Measurements from ENCODE around the gene WDTC1.

GRCh38 chr1:27331922-27332321 is 97.5 kb downstream of the WDTC1 start:
- no peak for TF ChIP-seq POLR2A (IDR thresholded peaks at IDR 0.05)
- TF ChIP-seq, protein P1, sequence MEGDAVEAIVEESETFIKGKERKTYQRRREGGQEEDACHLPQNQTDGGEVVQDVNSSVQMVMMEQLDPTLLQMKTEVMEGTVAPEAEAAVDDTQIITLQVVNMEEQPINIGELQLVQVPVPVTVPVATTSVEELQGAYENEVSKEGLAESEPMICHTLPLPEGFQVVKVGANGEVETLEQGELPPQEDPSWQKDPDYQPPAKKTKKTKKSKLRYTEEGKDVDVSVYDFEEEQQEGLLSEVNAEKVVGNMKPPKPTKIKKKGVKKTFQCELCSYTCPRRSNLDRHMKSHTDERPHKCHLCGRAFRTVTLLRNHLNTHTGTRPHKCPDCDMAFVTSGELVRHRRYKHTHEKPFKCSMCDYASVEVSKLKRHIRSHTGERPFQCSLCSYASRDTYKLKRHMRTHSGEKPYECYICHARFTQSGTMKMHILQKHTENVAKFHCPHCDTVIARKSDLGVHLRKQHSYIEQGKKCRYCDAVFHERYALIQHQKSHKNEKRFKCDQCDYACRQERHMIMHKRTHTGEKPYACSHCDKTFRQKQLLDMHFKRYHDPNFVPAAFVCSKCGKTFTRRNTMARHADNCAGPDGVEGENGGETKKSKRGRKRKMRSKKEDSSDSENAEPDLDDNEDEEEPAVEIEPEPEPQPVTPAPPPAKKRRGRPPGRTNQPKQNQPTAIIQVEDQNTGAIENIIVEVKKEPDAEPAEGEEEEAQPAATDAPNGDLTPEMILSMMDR (IDR thresholded peaks at IDR 0.05): no peak

All from ovary (tissue), 3 donors.